Measurements from ENCODE around the gene OTX2. TPM values are rescaled to one million over a fixed set of nuclear protein-coding genes. Genes with fewer than 3 reads are reported as not detected.

OTX2 gene
- total RNA-seq, 1 experiment from 2014 or later: not detected

DNA sequence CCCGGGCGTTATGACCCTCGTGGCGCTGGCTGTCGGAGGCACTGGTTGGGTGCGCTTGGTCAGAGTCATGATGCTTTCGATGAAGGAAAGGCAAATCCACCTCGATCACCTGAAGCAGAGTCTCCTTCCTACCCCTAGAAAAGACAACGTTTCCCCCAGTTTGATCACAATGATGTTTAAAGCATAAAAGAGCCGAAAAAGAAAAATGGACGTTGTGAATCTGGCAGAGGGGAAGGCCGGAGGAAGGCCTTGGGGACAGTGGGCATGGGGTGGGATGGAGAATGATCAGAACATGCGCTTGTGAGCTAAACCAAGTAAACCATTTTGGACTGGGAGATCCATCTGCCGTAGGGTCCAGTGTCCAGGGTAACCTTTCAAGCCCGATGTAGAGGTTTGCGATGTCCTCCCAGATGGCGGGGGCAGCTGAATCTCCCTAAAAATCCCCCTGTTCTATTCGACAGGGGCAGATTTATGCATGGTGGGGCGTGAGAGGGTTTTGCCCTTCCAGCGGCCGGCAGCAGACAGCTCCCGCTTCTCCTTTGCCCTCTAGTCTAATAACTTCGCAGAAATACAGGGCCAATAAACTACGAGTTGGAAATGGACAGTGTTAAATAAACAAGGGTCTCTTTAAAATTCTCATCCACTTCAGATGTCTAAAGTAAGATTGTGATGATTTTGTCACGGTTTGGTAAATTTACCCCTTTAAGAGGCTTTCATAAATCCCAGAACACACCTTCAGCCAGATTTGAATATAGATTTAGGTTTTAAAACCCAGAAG lies 2.3 kb upstream of the OTX2 start:
- no peak for DNase-seq (ENCODE audit: low read depth)

GRCh38 chr14:56811593-56812363 lies 1.5 kb upstream of the OTX2 start:
- DNase-seq (ENCODE audit: low read depth): no peak

DNA sequence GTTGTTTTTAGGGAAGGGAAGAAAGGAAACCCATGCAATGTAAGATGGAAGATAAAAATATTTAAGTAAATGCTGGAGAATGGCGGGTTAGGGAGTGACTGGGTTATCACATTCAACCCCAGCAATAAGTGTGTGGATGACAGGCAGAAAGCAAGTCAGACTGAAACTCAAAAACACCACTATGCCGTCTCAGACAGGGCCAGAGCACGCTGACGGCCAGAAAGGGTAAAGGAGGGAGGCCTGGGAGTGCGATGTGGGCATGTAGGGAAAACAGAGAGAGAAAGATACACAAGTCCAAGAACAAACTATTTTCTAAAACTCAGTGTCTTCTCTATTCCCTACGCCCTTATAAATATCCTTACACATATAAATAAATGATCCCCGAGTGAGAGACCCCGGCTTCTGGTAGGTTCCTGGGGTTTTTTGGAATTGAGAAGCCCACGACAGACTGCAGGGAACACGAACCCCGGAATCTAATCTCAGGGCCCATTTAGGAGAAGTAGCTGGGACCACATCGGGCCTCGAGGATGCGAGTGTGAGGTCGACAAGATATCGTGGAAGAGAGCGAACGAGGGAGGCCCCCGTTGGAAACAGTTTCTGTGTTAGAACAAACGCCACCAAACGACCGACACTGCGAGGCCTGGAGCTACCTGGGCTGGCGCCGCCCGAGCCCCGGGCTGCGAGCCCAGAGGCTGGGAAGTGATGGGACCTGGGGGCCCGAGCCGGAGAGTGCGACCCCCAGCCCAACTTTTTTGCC lies 735 bp upstream of the OTX2 start:
- DNase-seq (ENCODE audit: low read depth): no peak

DNA sequence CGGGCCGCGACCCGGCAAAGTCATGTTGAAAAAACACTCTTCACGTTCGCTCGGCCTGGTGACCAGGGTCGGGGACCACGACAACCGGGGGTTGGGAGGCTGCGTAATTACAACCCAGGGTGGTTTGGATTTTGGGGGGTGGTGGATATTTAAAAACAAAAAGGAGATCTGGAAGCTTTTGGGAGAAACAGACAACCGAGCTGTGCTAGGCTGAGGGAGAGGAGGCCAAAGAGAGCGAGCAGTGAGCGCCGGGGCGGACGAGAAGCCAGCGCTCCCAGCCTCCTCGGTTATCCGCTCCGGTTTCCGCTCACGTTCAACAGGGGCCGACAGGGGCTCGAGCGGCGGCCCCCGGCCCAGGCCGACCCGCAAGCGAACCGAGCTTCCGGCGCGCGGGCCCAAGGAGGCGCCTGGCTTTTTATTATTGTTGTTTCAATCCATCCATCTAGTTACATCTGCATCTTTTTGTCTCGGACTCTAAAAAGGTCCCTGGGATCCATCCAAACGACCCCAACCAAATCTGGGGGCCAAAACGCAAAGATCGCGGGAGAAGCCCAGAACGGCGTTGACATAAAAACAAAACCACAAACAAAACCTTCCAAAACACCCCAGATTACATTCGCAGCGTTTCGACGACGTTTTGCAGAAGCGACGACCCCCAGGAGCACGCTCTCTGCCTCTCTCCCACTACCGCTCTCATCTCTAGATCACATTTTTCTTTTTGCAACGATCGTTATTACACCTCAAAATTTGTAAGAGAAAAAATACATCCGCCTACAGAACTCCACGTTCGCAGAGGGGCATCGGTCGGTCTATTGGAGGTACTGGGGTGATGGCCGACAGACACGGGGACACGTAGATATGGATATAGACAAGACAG lies 771 bp downstream of the OTX2 start:
- no peak for DNase-seq (ENCODE audit: low read depth)

DNA sequence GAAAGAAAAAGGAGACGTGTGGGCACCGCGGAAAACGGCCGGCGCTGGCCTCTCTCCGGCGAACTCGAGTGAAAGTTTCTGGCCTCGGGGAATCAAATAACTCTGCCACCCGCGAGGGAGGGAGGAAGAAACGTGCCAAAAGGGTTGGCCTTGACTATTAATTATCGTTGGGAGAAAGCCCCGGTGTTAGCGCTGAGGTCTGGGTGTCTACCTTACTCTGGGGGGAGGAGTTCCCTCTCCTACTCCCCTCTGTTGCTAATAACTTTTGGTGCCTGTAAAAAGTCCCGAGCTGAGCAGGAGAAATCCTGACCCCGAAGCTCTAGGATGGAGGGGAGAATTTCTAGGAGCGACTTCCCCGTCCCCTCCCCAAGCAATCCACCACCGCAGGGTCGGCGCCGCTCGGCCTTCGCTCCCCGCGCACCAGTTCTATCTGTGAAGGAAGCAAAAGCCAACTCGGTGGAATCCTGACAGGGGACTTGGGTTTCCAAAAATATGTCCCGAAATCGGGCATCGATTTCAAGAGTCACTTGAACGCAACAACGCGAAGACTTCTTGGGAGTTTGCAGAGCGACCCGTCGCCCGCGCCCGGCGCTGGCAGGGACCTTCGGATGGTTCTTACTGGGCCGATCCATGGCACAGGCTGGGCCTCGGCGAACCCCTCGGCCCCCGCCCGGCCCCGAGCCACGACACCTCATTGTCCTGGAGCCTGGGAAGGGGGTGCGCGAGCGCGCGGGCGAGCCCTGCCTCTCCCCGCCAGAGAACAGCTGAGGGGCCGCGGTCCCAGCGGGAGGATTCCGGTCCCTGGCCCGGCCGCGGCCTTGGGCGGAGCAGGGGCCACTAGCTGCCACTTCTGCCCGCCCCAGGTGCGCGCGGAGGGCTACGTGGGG lies 1.7 kb downstream of the OTX2 start:
- no peak for DNase-seq (ENCODE audit: low read depth)

DNA sequence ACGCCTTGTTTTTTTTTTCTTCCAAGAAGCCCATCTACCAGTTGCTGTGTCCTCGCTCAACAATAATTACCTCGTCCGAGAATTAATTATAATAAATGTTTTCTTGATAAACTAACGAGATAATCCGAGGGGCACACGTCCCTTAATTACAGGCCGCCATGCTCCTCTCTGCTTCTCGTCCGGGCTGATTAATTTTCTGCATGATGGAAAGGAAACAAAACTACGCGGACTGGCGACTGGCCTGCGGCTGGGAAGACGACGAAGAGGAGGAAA lies 2.2 kb downstream of the OTX2 start:
- DNase-seq (ENCODE audit: low read depth): no peak

- DNase-seq (ENCODE audit: low read depth): no peak
These were observed 2.7 kb downstream of the OTX2 start for GRCh38 chr14:56807386-56808109.

GRCh38 chr14:56806760-56807159 lies 3.5 kb downstream of the OTX2 start:
- no peak for DNase-seq (ENCODE audit: low read depth)

DNA sequence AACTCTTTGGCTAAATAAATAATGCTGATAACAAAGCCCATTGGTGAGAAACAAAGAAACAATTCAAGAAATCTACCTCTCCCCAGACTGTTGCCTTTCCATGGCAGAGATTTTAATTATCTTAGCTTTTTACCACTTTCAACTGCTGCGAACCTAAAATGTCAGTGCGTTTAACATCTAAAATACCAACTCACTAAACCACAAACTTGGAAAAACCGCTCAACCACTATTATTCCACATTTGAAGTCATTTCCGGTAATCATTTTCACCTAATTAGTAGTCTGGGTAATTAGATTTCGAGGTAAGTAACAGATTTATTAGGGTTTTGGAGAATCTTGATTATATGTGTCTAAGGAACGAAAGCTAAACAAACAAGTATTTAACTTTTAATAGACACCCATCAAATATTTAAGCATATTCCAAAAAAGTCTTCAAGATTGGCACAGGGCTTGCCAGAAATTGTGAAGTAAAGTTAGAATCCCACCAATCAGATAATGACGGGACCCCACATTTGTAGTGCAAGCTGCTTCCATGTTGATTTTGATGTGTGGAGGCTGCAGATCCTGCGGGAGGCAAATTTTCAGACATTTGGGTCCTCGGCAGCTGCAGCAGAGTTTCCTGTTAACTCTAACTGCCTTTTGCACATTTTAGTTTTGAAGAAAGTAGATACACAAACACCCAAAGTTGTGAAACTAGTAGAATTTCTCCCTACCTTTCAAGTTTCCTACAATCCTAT lies 4.1 kb downstream of the OTX2 start:
- DNase-seq (ENCODE audit: low read depth): no peak

DNA sequence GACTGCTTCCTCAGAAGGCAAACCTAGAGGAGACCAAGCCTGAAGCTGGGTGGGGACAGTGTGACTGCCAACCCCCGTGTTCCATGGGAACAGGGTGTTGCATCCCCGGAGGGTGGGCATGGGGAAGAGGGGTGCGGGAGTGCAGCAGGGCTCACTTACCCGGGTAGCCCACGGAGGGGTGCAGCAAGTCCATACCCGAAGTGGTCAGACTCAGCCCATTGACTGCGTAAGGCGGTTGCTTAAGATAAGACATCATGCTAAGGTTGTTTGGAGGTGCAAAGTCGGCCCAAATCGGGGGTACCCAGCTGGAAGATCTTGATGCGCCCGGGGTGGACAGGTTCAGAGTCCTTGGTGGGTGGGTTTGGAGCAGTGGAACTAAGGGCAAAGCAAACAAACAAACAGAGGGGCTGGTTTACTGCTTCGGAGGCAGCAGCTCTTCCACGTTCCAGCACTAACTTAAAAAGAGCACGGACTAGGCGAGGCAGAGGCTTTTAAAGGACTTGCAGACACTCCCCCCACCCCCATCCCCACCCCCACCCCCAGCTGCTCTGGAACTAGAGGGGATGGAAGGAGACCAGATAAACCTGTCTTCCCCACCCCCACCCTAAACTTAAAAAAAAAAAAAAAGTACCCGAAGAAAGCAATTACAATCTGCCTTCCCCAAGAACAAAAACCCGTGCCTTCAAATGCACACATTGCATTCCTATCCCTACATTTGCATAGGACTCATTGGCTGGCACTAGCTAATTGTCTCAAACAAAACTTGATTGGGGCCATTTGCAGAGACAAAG lies 4.9 kb downstream of the OTX2 start:
- no peak for DNase-seq (ENCODE audit: low read depth)

DNA sequence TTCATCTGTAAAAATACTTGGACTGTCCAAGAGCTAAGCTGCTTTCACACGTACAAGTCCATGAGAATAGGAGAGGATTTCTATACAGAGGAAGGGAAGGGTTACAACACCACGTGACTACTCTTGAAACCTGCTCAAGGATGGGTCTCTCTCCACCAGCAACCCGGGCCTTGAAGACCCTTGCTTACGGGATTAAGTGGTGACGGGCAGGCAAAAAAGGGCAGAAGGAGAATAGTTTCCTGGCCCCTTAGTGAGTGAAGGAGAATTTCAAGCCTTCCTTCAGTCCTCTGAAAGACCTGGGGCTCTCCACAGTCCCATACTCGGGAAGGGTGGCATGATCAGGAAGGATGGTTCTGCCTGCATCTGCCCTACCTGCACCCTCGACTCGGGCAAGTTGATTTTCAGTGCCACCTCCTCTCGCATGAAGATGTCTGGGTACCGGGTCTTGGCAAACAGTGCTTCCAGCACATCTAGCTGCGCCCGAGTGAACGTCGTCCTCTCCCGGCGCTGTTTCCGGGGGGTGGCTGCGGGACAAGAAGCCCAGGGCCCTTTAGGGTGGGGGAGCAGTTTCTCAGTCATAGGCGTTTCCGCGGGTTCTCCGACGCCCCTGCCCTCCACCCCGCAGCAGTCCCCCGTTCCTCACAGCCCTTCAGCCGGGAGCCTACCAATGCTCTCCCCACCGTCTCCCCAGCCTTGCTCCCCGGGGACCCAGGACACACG lies 6.3 kb downstream of the OTX2 start:
- DNase-seq (ENCODE audit: low read depth): no peak

DNA sequence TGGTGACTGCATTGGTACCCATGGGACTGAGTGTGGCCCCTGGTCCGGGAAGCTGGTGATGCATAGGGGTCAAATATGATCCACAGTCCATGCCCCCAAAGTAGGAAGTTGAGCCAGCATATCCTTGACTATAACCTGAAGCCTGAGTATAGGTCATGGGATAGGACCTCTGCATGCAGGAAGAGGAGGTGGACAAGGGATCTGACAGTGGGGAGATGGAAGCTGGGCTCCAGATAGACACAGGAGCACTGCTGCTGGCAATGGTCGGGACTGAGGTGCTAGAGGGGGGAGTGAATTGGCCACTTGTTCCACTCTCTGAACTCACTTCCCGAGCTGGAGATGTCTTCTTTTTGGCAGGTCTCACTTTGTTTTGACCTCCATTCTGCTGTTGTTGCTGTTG lies 8.4 kb downstream of the OTX2 start:
- no peak for DNase-seq (ENCODE audit: low read depth)

DNA sequence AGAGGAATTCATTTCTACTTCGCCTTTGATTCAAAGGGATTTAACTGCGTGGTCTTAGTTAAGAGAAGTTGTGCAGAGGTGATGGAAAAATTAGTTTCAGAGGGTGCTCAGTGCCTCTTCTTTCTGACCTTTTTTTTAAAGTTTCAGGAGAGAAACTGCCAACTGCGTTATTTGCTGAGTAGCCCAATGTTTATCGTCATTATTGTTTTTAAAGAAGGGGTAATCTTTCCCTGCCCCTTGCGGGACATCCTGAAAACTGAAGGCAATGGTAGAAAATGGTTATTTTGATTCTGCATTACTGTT lies 11.0 kb downstream of the OTX2 start:
- DNase-seq (ENCODE audit: low read depth): no peak

DNA sequence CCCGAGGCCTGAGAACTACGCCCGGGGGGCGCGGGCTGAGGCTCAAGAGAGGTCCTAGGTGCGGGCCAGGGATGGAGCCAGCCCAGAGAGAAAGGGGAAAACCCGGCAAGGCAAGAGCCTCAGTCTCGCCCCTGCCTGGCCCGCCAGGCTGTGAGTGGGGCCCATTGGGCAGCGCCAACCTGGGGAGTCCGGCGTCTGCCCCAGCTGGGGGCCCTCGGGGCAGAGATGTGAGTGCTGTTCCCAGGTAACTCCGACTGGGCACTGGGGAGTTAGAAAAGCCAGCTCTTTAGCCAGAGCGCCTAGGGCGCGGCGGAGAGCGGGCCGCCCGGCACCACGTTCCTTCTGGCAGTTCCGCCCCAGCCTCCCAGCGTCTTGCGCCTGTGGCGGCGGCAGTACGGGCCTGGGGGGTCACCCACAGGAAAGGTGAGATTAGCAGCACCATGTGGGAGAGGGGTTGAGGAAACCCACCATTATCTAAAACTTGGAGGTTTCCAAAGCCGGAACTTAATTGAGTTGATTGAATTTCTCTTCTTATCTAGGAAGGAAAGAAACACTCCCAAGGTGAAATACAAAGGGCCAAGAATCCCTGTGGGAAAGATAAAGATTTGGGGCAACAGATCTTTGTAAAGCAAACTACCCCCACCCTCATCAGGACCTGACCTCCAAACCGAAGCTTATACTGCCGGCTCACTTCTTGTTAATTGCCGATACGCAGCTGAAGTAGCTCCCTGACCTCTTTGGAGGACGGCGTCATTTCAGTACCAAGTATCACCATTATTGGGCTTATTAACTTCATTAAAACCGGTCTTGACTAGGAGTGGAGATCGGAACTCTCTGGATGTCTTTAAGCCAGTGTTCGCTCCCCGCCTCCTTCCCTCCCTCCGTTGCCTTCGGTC lies 11.6 kb downstream of the OTX2 start:
- no peak for DNase-seq (ENCODE audit: low read depth)

GRCh38 chr14:56797569-56798446 lies 12.5 kb downstream of the OTX2 start:
- DNase-seq (ENCODE audit: low read depth): no peak
